ENCODE data around the gene SCMH1.

DNA sequence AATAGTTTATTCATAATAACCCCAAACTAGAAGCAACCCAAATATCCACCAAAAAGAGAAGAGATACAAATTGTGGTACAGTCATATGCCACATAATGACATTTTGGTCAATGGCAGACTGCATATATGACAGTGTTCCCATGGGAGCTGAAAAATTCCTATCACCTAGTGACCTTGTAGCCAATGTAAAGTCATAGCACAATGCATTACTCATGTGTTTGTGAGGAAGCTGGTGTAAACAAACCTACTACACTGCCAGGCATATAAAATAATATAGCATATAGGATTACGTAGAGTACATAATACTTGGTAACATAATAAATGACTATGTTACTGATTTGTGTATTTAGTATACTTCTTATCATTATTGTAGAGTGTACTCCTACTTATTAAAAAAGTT lies 191.1 kb downstream of the SCMH1 start:
- TF ChIP-seq, protein P1, sequence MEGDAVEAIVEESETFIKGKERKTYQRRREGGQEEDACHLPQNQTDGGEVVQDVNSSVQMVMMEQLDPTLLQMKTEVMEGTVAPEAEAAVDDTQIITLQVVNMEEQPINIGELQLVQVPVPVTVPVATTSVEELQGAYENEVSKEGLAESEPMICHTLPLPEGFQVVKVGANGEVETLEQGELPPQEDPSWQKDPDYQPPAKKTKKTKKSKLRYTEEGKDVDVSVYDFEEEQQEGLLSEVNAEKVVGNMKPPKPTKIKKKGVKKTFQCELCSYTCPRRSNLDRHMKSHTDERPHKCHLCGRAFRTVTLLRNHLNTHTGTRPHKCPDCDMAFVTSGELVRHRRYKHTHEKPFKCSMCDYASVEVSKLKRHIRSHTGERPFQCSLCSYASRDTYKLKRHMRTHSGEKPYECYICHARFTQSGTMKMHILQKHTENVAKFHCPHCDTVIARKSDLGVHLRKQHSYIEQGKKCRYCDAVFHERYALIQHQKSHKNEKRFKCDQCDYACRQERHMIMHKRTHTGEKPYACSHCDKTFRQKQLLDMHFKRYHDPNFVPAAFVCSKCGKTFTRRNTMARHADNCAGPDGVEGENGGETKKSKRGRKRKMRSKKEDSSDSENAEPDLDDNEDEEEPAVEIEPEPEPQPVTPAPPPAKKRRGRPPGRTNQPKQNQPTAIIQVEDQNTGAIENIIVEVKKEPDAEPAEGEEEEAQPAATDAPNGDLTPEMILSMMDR (IDR thresholded peaks at IDR 0.05): no peak
- TF ChIP-seq POLR2A (IDR thresholded peaks at IDR 0.05; ENCODE audit: low read depth) (no peak), POLR2AphosphoS5 (IDR thresholded peaks at IDR 0.05) (no peak), EP300 (IDR thresholded peaks at IDR 0.05) (no peak)
